WI38 (cell line): ENCODE measurements around the gene SEMA6D.

Experiments
- H3K4me3 ChIP-seq: 2 replicates; pipeline ENCODE4 v1.5.1; 2011; ENCODE audit warnings: low read depth, mild to moderate bottlenecking, control low read depth, low read length
- CTCF ChIP-seq: IDR thresholded peaks from 2 replicates; pipeline ENCODE4 v1.5.1; 2012; ENCODE audit warnings: low read depth, mild to moderate bottlenecking, control low read depth, low read length

Gene SEMA6D

GRCh38 chr15:47718497-47719437 is 1.5 kb downstream of the SEMA6D start:
- no peak for TF ChIP-seq CTCF
- peak overlapping the region; percentile 75 for H3K4me3 ChIP-seq

- peak overlapping the region; percentile 75 for H3K4me3 ChIP-seq
- no peak for TF ChIP-seq CTCF
Observed at GRCh38 chr15:47719730-47720129, 2.4 kb downstream of the SEMA6D start.

GRCh38 chr15:47720555-47720954 is 3.2 kb downstream of the SEMA6D start:
- no peak for TF ChIP-seq CTCF
- H3K4me3 ChIP-seq, result no peak overlapping the region

GRCh38 chr15:47721676-47722075 is 4.4 kb downstream of the SEMA6D start:
- no peak for TF ChIP-seq CTCF
- no peak overlapping the region for H3K4me3 ChIP-seq

GRCh38 chr15:47724346-47724745 is 7.0 kb downstream of the SEMA6D start:
- no peak for TF ChIP-seq CTCF

GRCh38 chr15:47725051-47725450 is 7.7 kb downstream of the SEMA6D start:
- no peak for TF ChIP-seq CTCF

More at GRCh38 chr15:47724346-47724745, 7.0 kb downstream of the SEMA6D start:
- no peak overlapping the region for H3K4me3 ChIP-seq

GRCh38 chr15:47725906-47726305 is 8.6 kb downstream of the SEMA6D start:
- no peak for TF ChIP-seq CTCF
- no peak overlapping the region for H3K4me3 ChIP-seq

More at GRCh38 chr15:47725051-47725450, 7.7 kb downstream of the SEMA6D start:
- no peak overlapping the region for H3K4me3 ChIP-seq
